Fibroblast of mammary gland (primary cell): Measurements from ENCODE around the gene VRK3.
A peak's percentile ranks its signal among the peaks of the same experiment; 100 is the strongest.
"Not testable (repeated sequence)": the region's sequence is repeated elsewhere in the genome, so short reads cannot be mapped to it uniquely, and the experiment has no call there.

ENCODE experiments used
- DNase-seq: peaks from one replicate; pipeline ENCODE4 v3.0.0-alpha.2; 2010; ENCODE audit warnings: low read depth
- H3K4me3 ChIP-seq: 2 replicates; pipeline ENCODE4 v1.5.1; 2011; ENCODE audit warnings: low read depth, mild to moderate bottlenecking, low read length, moderate library complexity; ENCODE audit not compliant: control insufficient read depth
- TF ChIP-seq, protein P1 (sequence below): conservative IDR thresholded peaks from 2 replicates; pipeline ENCODE4 v1.5.1; 2011; ENCODE audit warnings: low read depth, low read length, inconsistent platforms; ENCODE audit not compliant: control insufficient read depth, insufficient read depth

VRK3 gene, protein sequence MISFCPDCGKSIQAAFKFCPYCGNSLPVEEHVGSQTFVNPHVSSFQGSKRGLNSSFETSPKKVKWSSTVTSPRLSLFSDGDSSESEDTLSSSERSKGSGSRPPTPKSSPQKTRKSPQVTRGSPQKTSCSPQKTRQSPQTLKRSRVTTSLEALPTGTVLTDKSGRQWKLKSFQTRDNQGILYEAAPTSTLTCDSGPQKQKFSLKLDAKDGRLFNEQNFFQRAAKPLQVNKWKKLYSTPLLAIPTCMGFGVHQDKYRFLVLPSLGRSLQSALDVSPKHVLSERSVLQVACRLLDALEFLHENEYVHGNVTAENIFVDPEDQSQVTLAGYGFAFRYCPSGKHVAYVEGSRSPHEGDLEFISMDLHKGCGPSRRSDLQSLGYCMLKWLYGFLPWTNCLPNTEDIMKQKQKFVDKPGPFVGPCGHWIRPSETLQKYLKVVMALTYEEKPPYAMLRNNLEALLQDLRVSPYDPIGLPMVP

GRCh38 chr19:50025022-50025793 is at the start of gene VRK3:
VRK3 (minus strand) TSS chr19:50025372; CDS start chr19:50016162, 9,210 bp downstream.
- peak; percentile 100 for DNase-seq
- TF ChIP-seq, protein P1, sequence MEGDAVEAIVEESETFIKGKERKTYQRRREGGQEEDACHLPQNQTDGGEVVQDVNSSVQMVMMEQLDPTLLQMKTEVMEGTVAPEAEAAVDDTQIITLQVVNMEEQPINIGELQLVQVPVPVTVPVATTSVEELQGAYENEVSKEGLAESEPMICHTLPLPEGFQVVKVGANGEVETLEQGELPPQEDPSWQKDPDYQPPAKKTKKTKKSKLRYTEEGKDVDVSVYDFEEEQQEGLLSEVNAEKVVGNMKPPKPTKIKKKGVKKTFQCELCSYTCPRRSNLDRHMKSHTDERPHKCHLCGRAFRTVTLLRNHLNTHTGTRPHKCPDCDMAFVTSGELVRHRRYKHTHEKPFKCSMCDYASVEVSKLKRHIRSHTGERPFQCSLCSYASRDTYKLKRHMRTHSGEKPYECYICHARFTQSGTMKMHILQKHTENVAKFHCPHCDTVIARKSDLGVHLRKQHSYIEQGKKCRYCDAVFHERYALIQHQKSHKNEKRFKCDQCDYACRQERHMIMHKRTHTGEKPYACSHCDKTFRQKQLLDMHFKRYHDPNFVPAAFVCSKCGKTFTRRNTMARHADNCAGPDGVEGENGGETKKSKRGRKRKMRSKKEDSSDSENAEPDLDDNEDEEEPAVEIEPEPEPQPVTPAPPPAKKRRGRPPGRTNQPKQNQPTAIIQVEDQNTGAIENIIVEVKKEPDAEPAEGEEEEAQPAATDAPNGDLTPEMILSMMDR, result no peak
- peak within 1 kb of the TSS; percentile 99 for H3K4me3 ChIP-seq

DNA sequence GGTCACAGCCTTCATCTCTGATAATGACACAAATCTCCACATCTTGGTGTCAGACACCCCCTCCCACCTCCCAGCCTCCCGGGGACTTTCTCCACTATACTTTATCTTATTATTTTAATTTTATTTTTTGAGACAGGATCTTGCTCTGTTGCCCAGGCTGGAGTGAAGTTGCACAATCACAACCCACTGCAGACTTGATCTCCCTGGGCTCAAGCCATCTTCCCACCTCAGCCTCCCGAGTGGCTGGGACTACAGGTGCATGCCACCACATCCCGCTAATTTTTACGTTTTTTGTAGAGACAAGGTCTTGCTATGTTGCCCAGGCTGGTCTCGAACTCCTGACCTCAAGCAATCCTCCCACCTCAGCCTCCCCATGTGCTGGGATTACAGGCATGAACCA is 43.2 kb upstream of the VRK3 start:
- not testable (repeated sequence) for DNase-seq, H3K4me3 ChIP-seq

DNA sequence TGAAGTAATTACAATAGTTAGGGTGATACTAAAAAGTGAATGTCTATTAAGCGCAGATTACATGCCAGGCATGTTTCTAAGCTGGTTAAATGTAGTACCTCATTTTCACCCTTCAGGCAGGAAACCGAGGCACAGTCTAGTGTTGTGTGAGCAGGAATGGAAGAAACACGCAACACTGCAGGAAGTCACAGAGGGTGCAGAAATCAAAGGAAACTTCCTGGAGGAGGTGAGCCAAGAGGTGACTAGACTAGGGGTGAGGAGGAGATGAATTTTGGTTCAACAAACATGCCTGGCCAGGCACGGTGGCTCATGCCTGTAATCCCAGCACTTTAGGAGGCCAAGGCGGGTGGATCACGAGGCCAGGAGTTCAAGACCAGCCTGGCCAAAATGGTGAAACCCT is 42.4 kb upstream of the VRK3 start:
- no peak overlapping the region for H3K4me3 ChIP-seq
- DNase-seq, result no peak
- TF ChIP-seq, protein P1, result no peak

- DNase-seq, result no peak
- H3K4me3 ChIP-seq, result no peak overlapping the region
- TF ChIP-seq, protein P1, result no peak
These were observed 40.8 kb upstream of the VRK3 start for GRCh38 chr19:50065938-50066337.

- DNase-seq, result no peak
- TF ChIP-seq, protein P1, result no peak
- H3K4me3 ChIP-seq, result no peak overlapping the region
These were observed 36.5 kb upstream of the VRK3 start for GRCh38 chr19:50061650-50062049.

DNA sequence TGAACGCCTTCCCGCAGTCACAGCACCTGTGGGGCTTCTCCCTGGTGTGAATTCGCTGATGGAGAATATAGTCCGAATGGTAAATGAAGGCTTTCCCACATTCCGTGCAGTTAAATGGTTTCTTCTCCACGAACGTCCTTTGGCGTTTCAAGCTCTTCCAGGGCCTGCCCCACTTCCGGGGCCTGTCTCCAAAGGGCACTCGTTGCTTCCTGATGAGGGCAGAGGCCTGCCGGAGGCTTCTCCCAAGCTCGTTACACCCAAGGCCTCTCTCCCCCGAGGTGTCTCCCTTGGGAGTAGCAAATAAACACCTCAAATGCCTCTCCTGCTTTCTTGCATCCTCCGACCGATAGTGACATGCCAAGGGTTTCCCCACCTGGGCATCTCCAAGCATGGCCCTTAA is 34.9 kb upstream of the VRK3 start:
- no peak for DNase-seq
- TF ChIP-seq, protein P1, result no peak
- no peak overlapping the region for H3K4me3 ChIP-seq

DNA sequence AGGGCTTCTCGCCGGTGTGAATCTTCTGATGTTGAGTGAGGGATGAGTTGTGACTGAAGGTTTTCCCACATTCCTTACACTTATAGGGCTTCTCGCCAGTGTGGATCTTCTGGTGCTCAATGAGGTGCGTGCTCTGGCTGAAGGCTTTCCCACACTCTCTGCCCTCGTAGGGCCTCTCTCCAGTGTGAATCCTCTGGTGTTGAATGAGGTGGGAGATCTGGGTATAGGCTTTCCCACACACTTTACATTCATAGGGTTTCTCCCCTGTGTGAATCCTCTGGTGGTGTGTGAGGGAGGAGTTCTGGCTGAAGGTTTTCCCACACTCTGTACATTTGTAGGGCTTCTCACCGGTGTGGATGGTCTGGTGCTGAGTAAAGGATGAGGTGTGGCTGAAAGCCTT is 33.9 kb upstream of the VRK3 start:
- no peak for DNase-seq
- no peak overlapping the region for H3K4me3 ChIP-seq
- TF ChIP-seq, protein P1, result no peak
